HCT116 (cell line): ENCODE results near the gene EFR3B. TPM values are rescaled to one million over a fixed set of nuclear protein-coding genes. Genes with fewer than 3 reads are reported as not detected.

ENCODE experiments used
- ATAC-seq: fragments of 200-7000 bp; cut with Tn5 transposase; 2 replicates; pipeline ENCODE4 v1.9.1; 2020; ENCODE audit warnings: mild to moderate bottlenecking, moderate library complexity
- BruUV-seq: library from RNA; stranded (reverse); fragments of 400-500 nt; replicated peaks from 2 replicates; lab custom pipeline; 2021; lab: Mats Ljungman, UMichigan
- CTCF ChIA-PET: fragments of 300-600 bp; sonication (Branson Sonifier 250); formaldehyde crosslinking; loops from one replicate; lab custom pipeline; 2021; ENCODE audit warnings: antibody characterized with exemption; lab: Charles Lee
- POLR2A ChIA-PET: fragments of 300-600, 350-600 bp; sonication (Branson Sonifier 250); formaldehyde crosslinking; loops from one replicate; lab custom pipeline; 2021; ENCODE audit warnings: antibody characterized with exemption; lab: Charles Lee
- RAD21 ChIA-PET, 2 experiments: fragments of 300-600 bp; sonication (Branson Sonifier 250); formaldehyde crosslinking; loops; one replicate each; lab custom pipeline; 2023; ENCODE audit warnings: low total read pairs in 2 of 2; ENCODE audit not compliant: uncharacterized antibody in 2 of 2, unreplicated experiment in 2 of 2, low non-redundant PET in 1 of 2; lab: Charles Lee
- DNase-seq: peaks from one replicate; pipeline ENCODE4 v3.0.0-alpha.2; 2010; ENCODE audit warnings: low read depth, low spot score
- H2AFZ ChIP-seq: fragments of 200-600 bp; shearing (Covaris generic), sonication (generic); 2 replicates; pipeline ENCODE4 v1.6.1; 2017; ENCODE audit warnings: low read depth, mixed run types, mixed read lengths, antibody characterized with exemption, low read length; ENCODE audit not compliant: poor library complexity, severe bottlenecking
- H3K27ac ChIP-seq: 2 replicates; pipeline ENCODE4 v1.5.1; 2012; ENCODE audit warnings: low read depth, low read length
- H3K27me3 ChIP-seq: fragments of 200-600 bp; sonication (generic); 2 replicates; pipeline ENCODE4 v1.6.1; 2016; ENCODE audit warnings: mixed run types, low read length, mixed read lengths; ENCODE audit not compliant: insufficient read depth
- H3K36me3 ChIP-seq, 2 experiments: fragments of 200-500 bp in 1 of 2; fragments of 200-600 bp in 1 of 2; sonication (Bioruptor generic) in 1 of 2; sonication (generic) in 1 of 2; 2 replicates each; pipeline versions ENCODE4 v1.5.1 to v1.6.1; 2014 to 2016; ENCODE audit warnings: low read length in 2 of 2, inconsistent platforms in 1 of 2, mixed read lengths in 1 of 2, mixed run types in 1 of 2; ENCODE audit not compliant: insufficient read depth in 2 of 2, control insufficient read depth in 1 of 2
- H3K4me1 ChIP-seq, 2 experiments: fragments of 200-600 bp in 1 of 2; sonication (generic) in 1 of 2; 2 replicates each; pipeline versions ENCODE4 v1.5.1 to v1.6.1; 2012 to 2017; ENCODE audit warnings: low read length in 2 of 2, inconsistent platforms in 1 of 2, mild to moderate bottlenecking in 1 of 2, mixed read lengths in 1 of 2, mixed run types in 1 of 2, moderate library complexity in 1 of 2; ENCODE audit not compliant: insufficient read depth in 2 of 2, control insufficient read depth in 1 of 2
- H3K4me2 ChIP-seq: fragments of 200-600 bp; sonication (generic); 2 replicates; pipeline ENCODE4 v1.6.1; 2017; ENCODE audit warnings: mixed run types, low read length, mixed read lengths
- H3K4me3 ChIP-seq, 2 experiments: fragments of 200-600 bp in 1 of 2; sonication (generic) in 1 of 2; replicated peaks in 1 of 2; 2 replicates each; pipeline ENCODE4 v1.5.1; 2011 to 2016; ENCODE audit warnings: low read length in 2 of 2, control low read depth in 1 of 2, low read depth in 1 of 2, mild to moderate bottlenecking in 1 of 2, mixed read lengths in 1 of 2, mixed run types in 1 of 2
- H3K79me2 ChIP-seq: fragments of 200-600 bp; sonication (generic); 2 replicates; pipeline ENCODE4 v1.6.1; 2017; ENCODE audit warnings: mild to moderate bottlenecking, mixed run types, low read length, moderate library complexity, mixed read lengths; ENCODE audit not compliant: insufficient read depth
- H3K9ac ChIP-seq: fragments of 200-600 bp; sonication (generic); 2 replicates; pipeline ENCODE4 v1.6.1; 2016; ENCODE audit warnings: low read length, mixed read lengths
- H3K9me2 ChIP-seq: fragments of 200-600 bp; sonication (generic), shearing (Covaris generic); 2 replicates; pipeline ENCODE4 v1.6.1; 2017; ENCODE audit warnings: mixed run types, mild to moderate bottlenecking, moderate library complexity; ENCODE audit not compliant: insufficient read depth
- H3K9me3 ChIP-seq, 2 experiments: fragments of 200-500 bp in 1 of 2; fragments of 200-600 bp in 1 of 2; sonication (Bioruptor generic) in 1 of 2; sonication (generic) in 1 of 2; 2 replicates each; pipeline ENCODE4 v1.6.1; 2014 to 2017; ENCODE audit warnings: low read length in 2 of 2, mixed read lengths in 2 of 2, inconsistent platforms in 1 of 2, low read depth in 1 of 2, mild to moderate bottlenecking in 1 of 2, mixed run types in 1 of 2, moderate library complexity in 1 of 2; ENCODE audit not compliant: control insufficient read depth in 1 of 2, insufficient read depth in 1 of 2
- H4K20me1 ChIP-seq: fragments of 200-600 bp; sonication (generic), shearing (Covaris generic); 2 replicates; pipeline ENCODE4 v1.6.1; 2017; ENCODE audit warnings: mixed run types, mild to moderate bottlenecking, moderate library complexity; ENCODE audit not compliant: insufficient read depth
- CBX3 ChIP-seq: IDR thresholded peaks from 2 replicates; pipeline ENCODE4 v1.6.1; 2012; ENCODE audit warnings: low read depth
- CEBPB ChIP-seq: IDR thresholded peaks from 2 replicates; pipeline ENCODE4 v1.6.1; 2012; ENCODE audit warnings: low read depth
- EZH2phosphoT487 ChIP-seq: fragments of 200-600 bp; IDR thresholded peaks from 2 replicates; pipeline ENCODE4 v1.6.1; 2018; ENCODE audit warnings: antibody characterized with exemption, borderline replicate concordance
- FOSL1 ChIP-seq: IDR thresholded peaks from 2 replicates; pipeline ENCODE4 v1.6.1; 2012; ENCODE audit warnings: low read depth
- JUND ChIP-seq: IDR thresholded peaks from 2 replicates; pipeline ENCODE4 v1.6.1; 2012
- POLR2A ChIP-seq: IDR thresholded peaks from 2 replicates; pipeline ENCODE4 v1.7.0; 2011; ENCODE audit warnings: borderline replicate concordance; ENCODE audit not compliant: insufficient read depth, insufficient read length; ENCODE audit errors: extremely low read depth
- RAD21 ChIP-seq: IDR thresholded peaks from 2 replicates; pipeline ENCODE4 v1.6.1; 2012; ENCODE audit warnings: low read depth, mild to moderate bottlenecking
- SIN3A ChIP-seq: IDR thresholded peaks from 2 replicates; pipeline ENCODE4 v1.6.1; 2012; ENCODE audit warnings: low read depth
- SP1 ChIP-seq: IDR thresholded peaks from 2 replicates; pipeline ENCODE4 v1.6.1; 2012; ENCODE audit warnings: low read depth
- SRF ChIP-seq: IDR thresholded peaks from 2 replicates; pipeline ENCODE4 v1.6.1; 2012; ENCODE audit warnings: low read depth
- TCF7L2 ChIP-seq: IDR thresholded peaks from 2 replicates; pipeline ENCODE4 v1.7.0; 2011; ENCODE audit warnings: borderline replicate concordance, inconsistent platforms; ENCODE audit not compliant: insufficient read depth, insufficient read length; ENCODE audit errors: extremely low read depth
- YY1 ChIP-seq: IDR thresholded peaks from 2 replicates; pipeline ENCODE4 v1.6.1; 2011; ENCODE audit warnings: low read length, low read depth, moderate library complexity, mild to moderate bottlenecking; ENCODE audit not compliant: insufficient replicate concordance; ENCODE audit errors: extremely low read depth
- ZNF274 ChIP-seq: fragments of 200-500 bp; sonication (Bioruptor generic); IDR thresholded peaks from 2 replicates; pipeline ENCODE4 v1.6.1; 2014; ENCODE audit warnings: mild to moderate bottlenecking, low read depth, low read length, inconsistent platforms
- intact Hi-C: fragments of 100-400 bp; cut with micrococcal nuclease; formaldehyde crosslinking; loops from 2 replicates; pipeline ENCODE4 v1.10.0; 2022
- total RNA-seq: library from RNA; stranded (reverse); gene quantifications from one replicate; pipeline ENCODE4 v1.2.1, GENCODE V29; 2021; ENCODE audit not compliant: unreplicated experiment
- TF ChIP-seq, protein P1 (sequence below): IDR thresholded peaks from 2 replicates; pipeline ENCODE4 v1.6.1; 2012
- TF ChIP-seq, protein P2 (sequence below): IDR thresholded peaks from 2 replicates; pipeline ENCODE4 v1.6.1; 2012
- TF ChIP-seq, protein P3 (sequence below), 3 experiments: fragments of 200-600 bp in 1 of 3; sonication (generic) in 1 of 3; IDR thresholded peaks in 2 of 3; conservative IDR thresholded peaks in 1 of 3; 2 replicates each; pipeline ENCODE4 v1.5.1; 2012 to 2017; ENCODE audit warnings: low read depth in 2 of 3, low read length in 2 of 3, antibody characterized with exemption in 1 of 3, borderline replicate concordance in 1 of 3, control low read depth in 1 of 3, mild to moderate bottlenecking in 1 of 3, mixed read lengths in 1 of 3, mixed run types in 1 of 3, moderate library complexity in 1 of 3; ENCODE audit not compliant: insufficient read depth in 1 of 3
- TF ChIP-seq, protein P4 (sequence below): IDR thresholded peaks from 2 replicates; pipeline ENCODE4 v1.6.1; 2011; ENCODE audit warnings: mild to moderate bottlenecking, low read length, moderate library complexity; ENCODE audit not compliant: insufficient replicate concordance; ENCODE audit errors: extremely low read depth
- TF ChIP-seq, protein P5 (sequence below): IDR thresholded peaks from 2 replicates; pipeline ENCODE4 v1.6.1; 2012; ENCODE audit warnings: low read depth

Gene EFR3B
- total RNA-seq, 1 experiment from 2014 or later: 0.96 TPM

DNA sequence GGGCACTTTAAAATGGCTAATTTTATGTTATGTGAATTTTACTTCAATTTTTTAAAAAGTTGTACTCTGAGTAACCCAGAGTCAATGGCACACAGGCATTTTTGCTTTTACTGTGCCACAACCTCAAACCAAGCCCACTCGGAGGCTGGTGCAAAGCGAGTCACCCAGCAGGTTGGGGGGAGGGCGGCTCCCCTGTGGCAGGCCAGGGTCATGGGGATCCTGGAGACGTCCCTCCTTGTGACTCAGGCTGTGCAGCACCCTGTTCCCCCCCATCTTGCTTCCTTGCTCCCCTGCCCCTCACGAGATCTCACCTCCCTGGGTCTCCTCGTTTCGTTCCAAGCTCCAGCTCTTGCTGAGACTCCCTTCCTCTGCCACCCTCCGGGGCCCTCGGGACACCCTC lies 67.9 kb downstream of the EFR3B start:
- TF ChIP-seq SRF: no peak
- TF ChIP-seq, protein P1, sequence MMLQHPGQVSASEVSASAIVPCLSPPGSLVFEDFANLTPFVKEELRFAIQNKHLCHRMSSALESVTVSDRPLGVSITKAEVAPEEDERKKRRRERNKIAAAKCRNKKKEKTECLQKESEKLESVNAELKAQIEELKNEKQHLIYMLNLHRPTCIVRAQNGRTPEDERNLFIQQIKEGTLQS: no peak
- TF ChIP-seq, protein P2, sequence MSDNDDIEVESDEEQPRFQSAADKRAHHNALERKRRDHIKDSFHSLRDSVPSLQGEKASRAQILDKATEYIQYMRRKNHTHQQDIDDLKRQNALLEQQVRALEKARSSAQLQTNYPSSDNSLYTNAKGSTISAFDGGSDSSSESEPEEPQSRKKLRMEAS: no peak
- TF ChIP-seq CEBPB: no peak
- no peak for TF ChIP-seq RAD21
- TF ChIP-seq CBX3: no peak
- TF ChIP-seq EZH2phosphoT487: no peak
- TF ChIP-seq TCF7L2: no peak
- TF ChIP-seq SP1: no peak
- no peak for TF ChIP-seq YY1
- no peak for TF ChIP-seq JUND
- no peak for TF ChIP-seq ZNF274
- TF ChIP-seq, protein P3, sequence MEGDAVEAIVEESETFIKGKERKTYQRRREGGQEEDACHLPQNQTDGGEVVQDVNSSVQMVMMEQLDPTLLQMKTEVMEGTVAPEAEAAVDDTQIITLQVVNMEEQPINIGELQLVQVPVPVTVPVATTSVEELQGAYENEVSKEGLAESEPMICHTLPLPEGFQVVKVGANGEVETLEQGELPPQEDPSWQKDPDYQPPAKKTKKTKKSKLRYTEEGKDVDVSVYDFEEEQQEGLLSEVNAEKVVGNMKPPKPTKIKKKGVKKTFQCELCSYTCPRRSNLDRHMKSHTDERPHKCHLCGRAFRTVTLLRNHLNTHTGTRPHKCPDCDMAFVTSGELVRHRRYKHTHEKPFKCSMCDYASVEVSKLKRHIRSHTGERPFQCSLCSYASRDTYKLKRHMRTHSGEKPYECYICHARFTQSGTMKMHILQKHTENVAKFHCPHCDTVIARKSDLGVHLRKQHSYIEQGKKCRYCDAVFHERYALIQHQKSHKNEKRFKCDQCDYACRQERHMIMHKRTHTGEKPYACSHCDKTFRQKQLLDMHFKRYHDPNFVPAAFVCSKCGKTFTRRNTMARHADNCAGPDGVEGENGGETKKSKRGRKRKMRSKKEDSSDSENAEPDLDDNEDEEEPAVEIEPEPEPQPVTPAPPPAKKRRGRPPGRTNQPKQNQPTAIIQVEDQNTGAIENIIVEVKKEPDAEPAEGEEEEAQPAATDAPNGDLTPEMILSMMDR (IDR thresholded peaks at IDR 0.05 in 2 of 3, conservative IDR thresholded peaks at IDR 0.05 in 1 of 3; ENCODE audit: borderline replicate concordance in 1 of 3, insufficient read depth in 1 of 3, low read depth in 2 of 3, low read length in 2 of 3): no peak
- no peak for TF ChIP-seq SIN3A
- no peak for TF ChIP-seq POLR2A
- TF ChIP-seq, protein P4, sequence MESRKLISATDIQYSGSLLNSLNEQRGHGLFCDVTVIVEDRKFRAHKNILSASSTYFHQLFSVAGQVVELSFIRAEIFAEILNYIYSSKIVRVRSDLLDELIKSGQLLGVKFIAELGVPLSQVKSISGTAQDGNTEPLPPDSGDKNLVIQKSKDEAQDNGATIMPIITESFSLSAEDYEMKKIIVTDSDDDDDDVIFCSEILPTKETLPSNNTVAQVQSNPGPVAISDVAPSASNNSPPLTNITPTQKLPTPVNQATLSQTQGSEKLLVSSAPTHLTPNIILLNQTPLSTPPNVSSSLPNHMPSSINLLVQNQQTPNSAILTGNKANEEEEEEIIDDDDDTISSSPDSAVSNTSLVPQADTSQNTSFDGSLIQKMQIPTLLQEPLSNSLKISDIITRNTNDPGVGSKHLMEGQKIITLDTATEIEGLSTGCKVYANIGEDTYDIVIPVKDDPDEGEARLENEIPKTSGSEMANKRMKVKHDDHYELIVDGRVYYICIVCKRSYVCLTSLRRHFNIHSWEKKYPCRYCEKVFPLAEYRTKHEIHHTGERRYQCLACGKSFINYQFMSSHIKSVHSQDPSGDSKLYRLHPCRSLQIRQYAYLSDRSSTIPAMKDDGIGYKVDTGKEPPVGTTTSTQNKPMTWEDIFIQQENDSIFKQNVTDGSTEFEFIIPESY: no peak
- TF ChIP-seq, protein P5, sequence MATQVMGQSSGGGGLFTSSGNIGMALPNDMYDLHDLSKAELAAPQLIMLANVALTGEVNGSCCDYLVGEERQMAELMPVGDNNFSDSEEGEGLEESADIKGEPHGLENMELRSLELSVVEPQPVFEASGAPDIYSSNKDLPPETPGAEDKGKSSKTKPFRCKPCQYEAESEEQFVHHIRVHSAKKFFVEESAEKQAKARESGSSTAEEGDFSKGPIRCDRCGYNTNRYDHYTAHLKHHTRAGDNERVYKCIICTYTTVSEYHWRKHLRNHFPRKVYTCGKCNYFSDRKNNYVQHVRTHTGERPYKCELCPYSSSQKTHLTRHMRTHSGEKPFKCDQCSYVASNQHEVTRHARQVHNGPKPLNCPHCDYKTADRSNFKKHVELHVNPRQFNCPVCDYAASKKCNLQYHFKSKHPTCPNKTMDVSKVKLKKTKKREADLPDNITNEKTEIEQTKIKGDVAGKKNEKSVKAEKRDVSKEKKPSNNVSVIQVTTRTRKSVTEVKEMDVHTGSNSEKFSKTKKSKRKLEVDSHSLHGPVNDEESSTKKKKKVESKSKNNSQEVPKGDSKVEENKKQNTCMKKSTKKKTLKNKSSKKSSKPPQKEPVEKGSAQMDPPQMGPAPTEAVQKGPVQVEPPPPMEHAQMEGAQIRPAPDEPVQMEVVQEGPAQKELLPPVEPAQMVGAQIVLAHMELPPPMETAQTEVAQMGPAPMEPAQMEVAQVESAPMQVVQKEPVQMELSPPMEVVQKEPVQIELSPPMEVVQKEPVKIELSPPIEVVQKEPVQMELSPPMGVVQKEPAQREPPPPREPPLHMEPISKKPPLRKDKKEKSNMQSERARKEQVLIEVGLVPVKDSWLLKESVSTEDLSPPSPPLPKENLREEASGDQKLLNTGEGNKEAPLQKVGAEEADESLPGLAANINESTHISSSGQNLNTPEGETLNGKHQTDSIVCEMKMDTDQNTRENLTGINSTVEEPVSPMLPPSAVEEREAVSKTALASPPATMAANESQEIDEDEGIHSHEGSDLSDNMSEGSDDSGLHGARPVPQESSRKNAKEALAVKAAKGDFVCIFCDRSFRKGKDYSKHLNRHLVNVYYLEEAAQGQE: no peak
- TF ChIP-seq FOSL1: no peak
- ATAC-seq (no peak), DNase-seq (no peak)
- H3K9me2 ChIP-seq: no peaks in the 10 kb centered on the region
- no peak overlapping the region for H3K4me3 ChIP-seq
- H2AFZ ChIP-seq: no peak overlapping the region
- BruUV-seq: no TSS peak
- H4K20me1 ChIP-seq: no peaks in the 10 kb centered on the region
- peaks cover 3 to 30% of the 10 kb centered on the region in 2 experiments for H3K4me1 ChIP-seq
- no peak overlapping the region for H3K4me2 ChIP-seq
- H3K27me3 ChIP-seq: no peaks in the 10 kb centered on the region
- no peaks in the 10 kb centered on the region for H3K9me3 ChIP-seq
- intact Hi-C loops: loop anchor here (5.0 kb wide), 1 partner anchor 68 kb away; the partner anchor contains the start of gene EFR3B
- H3K79me2 ChIP-seq: no peaks in the 10 kb centered on the region
- RAD21 ChIA-PET: no interaction called here
- no peak overlapping the region for H3K27ac ChIP-seq
- no peaks in the 10 kb centered on the region for H3K36me3 ChIP-seq
- no peak overlapping the region for H3K9ac ChIP-seq
- POLR2A ChIA-PET: no interaction called here
- CTCF ChIA-PET: no interaction called here
